Body of pancreas (tissue), 4 donors: ENCODE results near the gene WDR27.

Experiments
- POLR2A ChIP-seq, 3 donors: fragments of 450-650 bp; IDR thresholded peaks; one replicate each; pipeline ENCODE4 v1.6.1; 2016; ENCODE audit warnings: antibody characterized with exemption in 3 of 3, mild to moderate bottlenecking in 2 of 3
- TF ChIP-seq, protein P1 (sequence below), 7 experiments: fragments of 450-650 bp in 4 of 7; fragments of 200-600 bp in 3 of 7; sonication (generic) in 3 of 7; IDR thresholded peaks; one replicate each; pipeline ENCODE4 v1.5.1; 2016 to 2019; ENCODE audit warnings: antibody characterized with exemption in 7 of 7

- TF ChIP-seq, protein P1, sequence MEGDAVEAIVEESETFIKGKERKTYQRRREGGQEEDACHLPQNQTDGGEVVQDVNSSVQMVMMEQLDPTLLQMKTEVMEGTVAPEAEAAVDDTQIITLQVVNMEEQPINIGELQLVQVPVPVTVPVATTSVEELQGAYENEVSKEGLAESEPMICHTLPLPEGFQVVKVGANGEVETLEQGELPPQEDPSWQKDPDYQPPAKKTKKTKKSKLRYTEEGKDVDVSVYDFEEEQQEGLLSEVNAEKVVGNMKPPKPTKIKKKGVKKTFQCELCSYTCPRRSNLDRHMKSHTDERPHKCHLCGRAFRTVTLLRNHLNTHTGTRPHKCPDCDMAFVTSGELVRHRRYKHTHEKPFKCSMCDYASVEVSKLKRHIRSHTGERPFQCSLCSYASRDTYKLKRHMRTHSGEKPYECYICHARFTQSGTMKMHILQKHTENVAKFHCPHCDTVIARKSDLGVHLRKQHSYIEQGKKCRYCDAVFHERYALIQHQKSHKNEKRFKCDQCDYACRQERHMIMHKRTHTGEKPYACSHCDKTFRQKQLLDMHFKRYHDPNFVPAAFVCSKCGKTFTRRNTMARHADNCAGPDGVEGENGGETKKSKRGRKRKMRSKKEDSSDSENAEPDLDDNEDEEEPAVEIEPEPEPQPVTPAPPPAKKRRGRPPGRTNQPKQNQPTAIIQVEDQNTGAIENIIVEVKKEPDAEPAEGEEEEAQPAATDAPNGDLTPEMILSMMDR (IDR thresholded peaks at IDR 0.05): no peak
- no peak for TF ChIP-seq POLR2A (IDR thresholded peaks at IDR 0.05)
Observed at GRCh38 chr6:169445661-169446581, 255.9 kb downstream of the WDR27 start.
